Tibial nerve (tissue), 3 donors: ENCODE data around the gene RNF214.

Source experiments
- POLR2A ChIP-seq, 2 donors: fragments of 450-650 bp; IDR thresholded peaks; one replicate each; pipeline ENCODE4 v1.6.1; 2017; ENCODE audit warnings: antibody characterized with exemption in 2 of 2, mild to moderate bottlenecking in 2 of 2, moderate library complexity in 2 of 2
- TF ChIP-seq, protein P1 (sequence below), 5 experiments: fragments of 200-600 bp in 3 of 5; fragments of 450-650 bp in 2 of 5; sonication (generic) in 3 of 5; IDR thresholded peaks; one replicate each; pipeline ENCODE4 v1.5.1; 2016 to 2019; ENCODE audit warnings: antibody characterized with exemption in 5 of 5, mild to moderate bottlenecking in 3 of 5, moderate library complexity in 2 of 5

DNA sequence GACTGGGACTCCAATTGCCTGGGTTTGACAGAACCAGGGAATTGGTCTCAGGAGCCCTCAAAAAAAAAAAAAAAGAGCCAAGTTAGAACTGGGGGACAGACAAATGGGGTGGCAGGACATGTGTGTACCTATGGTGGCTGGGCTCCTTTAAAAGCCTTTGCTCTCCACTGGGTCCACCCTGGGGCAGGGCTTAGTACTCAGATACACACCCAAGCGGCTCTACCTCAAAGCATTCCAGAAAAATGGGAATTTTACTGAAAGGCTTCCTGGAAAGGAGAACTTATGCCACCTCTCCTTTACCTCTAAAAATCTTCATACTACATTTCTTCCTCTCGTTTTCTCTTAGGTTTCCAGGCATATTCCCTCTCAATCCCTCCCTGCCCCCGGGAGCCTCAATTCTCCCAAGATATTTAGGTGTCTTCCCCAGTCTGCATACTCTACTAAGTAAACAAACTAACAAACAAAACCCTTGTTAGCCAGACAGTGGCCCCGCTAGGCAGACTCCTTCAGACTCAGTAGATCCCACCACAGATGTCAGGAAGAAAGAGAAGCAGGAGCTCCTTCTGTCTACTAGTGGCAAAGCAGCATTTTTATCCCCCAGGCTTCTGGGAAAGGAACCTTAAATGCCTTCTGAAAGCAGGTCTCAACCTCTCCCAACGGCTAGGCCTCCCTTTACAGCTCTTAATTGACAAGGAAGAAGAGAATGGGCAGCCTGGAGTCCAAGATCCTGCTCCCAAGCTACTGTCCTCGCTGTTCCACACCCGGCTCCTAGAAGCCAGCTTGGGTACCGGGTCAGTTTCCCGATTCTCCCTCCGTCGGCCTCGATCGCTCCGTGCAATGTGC is 1.3 kb upstream of the RNF214 start:
- TF ChIP-seq, protein P1, sequence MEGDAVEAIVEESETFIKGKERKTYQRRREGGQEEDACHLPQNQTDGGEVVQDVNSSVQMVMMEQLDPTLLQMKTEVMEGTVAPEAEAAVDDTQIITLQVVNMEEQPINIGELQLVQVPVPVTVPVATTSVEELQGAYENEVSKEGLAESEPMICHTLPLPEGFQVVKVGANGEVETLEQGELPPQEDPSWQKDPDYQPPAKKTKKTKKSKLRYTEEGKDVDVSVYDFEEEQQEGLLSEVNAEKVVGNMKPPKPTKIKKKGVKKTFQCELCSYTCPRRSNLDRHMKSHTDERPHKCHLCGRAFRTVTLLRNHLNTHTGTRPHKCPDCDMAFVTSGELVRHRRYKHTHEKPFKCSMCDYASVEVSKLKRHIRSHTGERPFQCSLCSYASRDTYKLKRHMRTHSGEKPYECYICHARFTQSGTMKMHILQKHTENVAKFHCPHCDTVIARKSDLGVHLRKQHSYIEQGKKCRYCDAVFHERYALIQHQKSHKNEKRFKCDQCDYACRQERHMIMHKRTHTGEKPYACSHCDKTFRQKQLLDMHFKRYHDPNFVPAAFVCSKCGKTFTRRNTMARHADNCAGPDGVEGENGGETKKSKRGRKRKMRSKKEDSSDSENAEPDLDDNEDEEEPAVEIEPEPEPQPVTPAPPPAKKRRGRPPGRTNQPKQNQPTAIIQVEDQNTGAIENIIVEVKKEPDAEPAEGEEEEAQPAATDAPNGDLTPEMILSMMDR (IDR thresholded peaks at IDR 0.05): no peak
- no peak for TF ChIP-seq POLR2A (IDR thresholded peaks at IDR 0.05)
